ENCODE measurements around the gene CTNNA1.

CTNNA1 gene

GRCh38 chr5:138938526-138938925, 185.3 kb downstream of the CTNNA1 start:
- Mint-ChIP-seq H3K9me3 (peaks cover 2% of the 10 kb centered on the region), H3K27me3 (no peaks in the 10 kb centered on the region), H3K4me3 (no peak overlapping the region), H3K27ac (no peak overlapping the region), H3K4me1 (peaks cover 4% of the 10 kb centered on the region), H3K36me3 (peaks cover 26% of the 10 kb centered on the region)
- ATAC-seq (ENCODE audit: low read depth) = no peak
- no peak for DNase-seq (ENCODE audit: low spot score in 2 of 2)

DNA sequence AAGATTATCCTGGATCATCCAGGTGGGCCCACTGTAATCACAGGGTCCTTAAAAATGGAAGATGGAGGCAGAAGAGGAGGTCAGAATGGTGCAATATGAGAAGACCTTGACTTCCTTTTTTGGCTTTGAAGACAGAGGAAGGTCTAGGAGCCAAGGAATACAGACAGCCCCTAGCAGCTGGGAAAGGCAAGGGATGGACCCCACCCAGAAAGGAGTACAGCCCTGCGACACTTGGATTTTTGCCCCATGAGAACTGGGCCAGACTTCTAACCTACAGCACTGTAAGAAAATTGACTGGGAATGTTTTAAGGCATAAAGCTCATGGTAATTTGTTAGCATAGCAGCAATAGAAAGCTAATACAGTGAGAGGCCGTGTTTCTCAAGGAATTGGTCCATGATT, 188.8 kb downstream of the CTNNA1 start:
- Mint-ChIP-seq H3K36me3 (peaks cover 14% of the 10 kb centered on the region), H3K27ac (no peak overlapping the region), H3K4me1 (peaks cover 4% of the 10 kb centered on the region), H3K4me3 (no peak overlapping the region), H3K9me3 (peaks cover 2% of the 10 kb centered on the region), H3K27me3 (no peaks in the 10 kb centered on the region)
- DNase-seq (ENCODE audit: low spot score in 2 of 2) (no peak), ATAC-seq (ENCODE audit: low read depth) (no peak)

DNA sequence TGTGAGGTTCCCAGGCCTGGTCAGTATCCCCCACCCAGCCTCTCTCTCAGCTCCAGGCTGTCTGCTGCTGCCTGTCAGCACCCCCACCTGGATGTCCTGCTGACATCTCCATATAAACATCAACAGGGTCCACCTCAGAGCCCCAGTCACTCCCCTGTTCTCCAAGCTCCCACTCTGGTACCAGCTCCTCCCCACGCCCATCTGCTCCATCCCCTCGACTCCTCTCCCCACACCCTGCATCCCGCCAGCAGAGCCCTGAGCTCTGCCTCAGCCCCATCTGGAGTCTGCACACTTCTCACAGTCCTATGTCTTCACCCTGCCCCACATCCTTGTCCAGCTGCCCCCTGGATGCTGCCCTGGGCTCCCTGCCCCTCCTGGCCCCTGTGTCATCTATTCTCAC, 189.6 kb downstream of the CTNNA1 start:
- DNase-seq (ENCODE audit: low spot score in 2 of 2) = no peak
- Mint-ChIP-seq H3K27ac (no peak overlapping the region), H3K9me3 (peaks cover 2% of the 10 kb centered on the region), H3K4me3 (no peak overlapping the region), H3K27me3 (no peaks in the 10 kb centered on the region), H3K36me3 (peaks cover 17% of the 10 kb centered on the region), H3K4me1 (peaks cover 4% of the 10 kb centered on the region)
- no peak for ATAC-seq (ENCODE audit: low read depth)

DNA sequence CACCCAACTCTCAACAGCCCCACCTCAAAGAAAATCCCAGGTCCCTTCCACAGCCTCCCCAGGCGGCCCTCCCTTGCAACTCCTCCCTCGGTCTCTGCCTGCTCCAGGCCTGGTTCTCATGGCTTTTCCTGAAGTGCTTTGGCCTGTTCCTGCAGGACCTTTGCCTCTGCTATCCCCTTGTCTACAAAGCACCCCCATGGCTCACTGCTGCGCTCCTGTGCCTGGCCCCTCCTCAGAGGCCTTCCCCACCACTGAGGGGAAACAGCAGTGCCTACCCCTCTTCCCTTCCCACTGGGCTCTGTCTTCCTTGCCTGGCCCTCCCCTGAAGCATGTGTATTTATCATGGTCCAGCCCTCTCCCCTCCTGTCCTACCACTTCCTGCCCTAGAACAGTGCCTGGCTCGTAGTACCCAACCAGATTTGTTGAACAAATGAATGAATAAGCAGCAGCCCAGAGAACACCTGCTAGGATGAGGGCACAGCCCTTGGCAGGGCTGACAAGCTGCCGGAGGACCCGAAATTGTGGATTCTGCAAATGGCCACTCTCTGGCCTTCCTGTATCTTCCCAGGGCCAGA, 190.5 kb downstream of the CTNNA1 start:
- ATAC-seq (ENCODE audit: low read depth) (no peak), DNase-seq (ENCODE audit: low spot score in 2 of 2) (no peak)
- Mint-ChIP-seq H3K27ac (peak overlapping the region; percentile 11), H3K4me3 (no peak overlapping the region), H3K36me3 (peaks cover 20% of the 10 kb centered on the region), H3K27me3 (no peaks in the 10 kb centered on the region), H3K4me1 (peaks cover 2% of the 10 kb centered on the region), H3K9me3 (peaks cover 2% of the 10 kb centered on the region)

- Mint-ChIP-seq H3K4me1 (peaks cover 2% of the 10 kb centered on the region), H3K27me3 (no peaks in the 10 kb centered on the region), H3K36me3 (peaks cover 18% of the 10 kb centered on the region), H3K27ac (no peak overlapping the region), H3K4me3 (no peak overlapping the region), H3K9me3 (peaks cover 2% of the 10 kb centered on the region)
- no peak for DNase-seq (ENCODE audit: low spot score in 2 of 2)
- no peak for ATAC-seq (ENCODE audit: low read depth)
Observed at GRCh38 chr5:138944527-138945322, 191.5 kb downstream of the CTNNA1 start.

DNA sequence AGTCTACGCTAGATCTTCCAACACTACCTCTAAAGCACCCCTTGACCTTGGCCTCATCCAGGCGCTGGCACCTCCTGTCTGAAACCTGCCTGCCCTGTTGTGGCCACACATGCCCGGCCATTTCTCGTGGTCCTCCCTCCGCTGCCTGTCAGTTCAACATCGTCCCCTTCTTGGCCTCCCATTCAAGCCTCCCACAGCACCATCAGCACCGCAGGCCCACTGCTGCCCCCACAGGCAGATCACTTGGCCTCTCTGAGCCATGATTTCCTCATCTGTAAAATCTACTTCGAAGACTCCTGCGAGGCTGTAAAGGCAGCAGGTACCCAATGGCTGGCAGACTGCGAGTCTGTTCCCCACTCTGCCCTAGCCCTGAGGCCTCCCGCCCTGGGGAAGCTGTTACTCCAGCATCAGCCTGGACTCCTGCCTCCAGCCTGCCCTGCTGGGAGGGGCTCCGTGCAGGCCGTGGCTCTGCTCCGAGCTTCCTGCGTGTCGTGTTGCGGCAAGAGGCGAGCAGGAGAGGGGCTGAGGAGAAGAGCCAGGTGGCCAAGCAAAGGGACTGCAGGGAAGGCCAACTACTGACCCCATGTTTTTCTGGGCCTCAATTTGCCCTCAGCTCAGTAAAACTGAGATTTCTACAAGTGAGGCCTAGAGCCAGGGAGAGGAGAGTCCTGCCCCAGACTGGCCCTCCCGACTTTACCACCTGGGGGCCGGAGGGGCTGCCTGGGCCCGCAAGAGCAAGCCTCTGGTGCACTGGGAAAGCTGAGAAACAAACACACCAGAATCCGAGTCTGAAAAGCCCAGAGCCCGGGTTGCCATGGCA, 192.4 kb downstream of the CTNNA1 start:
- no peak overlapping the region for H3K4me3 Mint-ChIP-seq
- ATAC-seq (ENCODE audit: low read depth) (no peak), DNase-seq (ENCODE audit: low spot score in 2 of 2) (no peak)
- H3K36me3 Mint-ChIP-seq = peaks cover 18% of the 10 kb centered on the region
- peaks cover 2% of the 10 kb centered on the region for H3K9me3 Mint-ChIP-seq
- H3K27ac Mint-ChIP-seq = peak overlapping the region; percentile 54
- no peaks in the 10 kb centered on the region for H3K27me3 Mint-ChIP-seq
- peaks cover 2% of the 10 kb centered on the region for H3K4me1 Mint-ChIP-seq

- Mint-ChIP-seq H3K4me1 (peaks cover 2% of the 10 kb centered on the region), H3K36me3 (peaks cover 18% of the 10 kb centered on the region), H3K27me3 (no peaks in the 10 kb centered on the region), H3K27ac (no peak overlapping the region), H3K9me3 (no peaks in the 10 kb centered on the region), H3K4me3 (no peak overlapping the region)
- DNase-seq (ENCODE audit: low spot score in 2 of 2) = no peak
- no peak for ATAC-seq (ENCODE audit: low read depth)
Observed at GRCh38 chr5:138946241-138946623, 193.0 kb downstream of the CTNNA1 start.

- no peak for ATAC-seq (ENCODE audit: low read depth)
- H3K27me3 Mint-ChIP-seq = no peaks in the 10 kb centered on the region
- no peak for DNase-seq (ENCODE audit: low spot score in 2 of 2)
- H3K36me3 Mint-ChIP-seq = peaks cover 18% of the 10 kb centered on the region
- H3K27ac Mint-ChIP-seq = no peak overlapping the region
- no peaks in the 10 kb centered on the region for H3K9me3 Mint-ChIP-seq
- peaks cover 2% of the 10 kb centered on the region for H3K4me1 Mint-ChIP-seq
- no peak overlapping the region for H3K4me3 Mint-ChIP-seq
Observed at GRCh38 chr5:138946831-138947560, 193.8 kb downstream of the CTNNA1 start.

DNA sequence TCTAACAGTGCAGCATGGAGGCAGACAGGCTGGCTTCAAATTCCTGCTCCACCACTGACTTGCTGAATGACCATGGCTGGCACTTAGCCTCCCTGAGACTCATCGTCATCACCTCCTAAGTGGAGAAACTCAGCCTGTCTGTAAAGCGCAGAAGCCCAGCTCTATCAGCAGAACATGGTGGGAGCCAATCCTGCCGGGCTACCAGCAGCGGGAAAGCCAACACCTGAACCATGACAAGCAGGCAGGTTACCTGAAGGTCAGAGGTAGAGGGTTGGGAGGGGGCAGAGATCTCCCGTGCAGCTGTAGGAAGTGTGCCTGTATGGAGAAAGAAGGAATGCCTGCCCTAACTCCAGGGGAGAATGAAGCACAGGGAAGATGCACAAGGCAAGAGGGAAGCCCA, 194.6 kb downstream of the CTNNA1 start:
- Mint-ChIP-seq H3K27me3 (no peaks in the 10 kb centered on the region), H3K27ac (no peak overlapping the region), H3K9me3 (no peaks in the 10 kb centered on the region), H3K4me3 (no peak overlapping the region), H3K36me3 (peaks cover 18% of the 10 kb centered on the region), H3K4me1 (peaks cover 2% of the 10 kb centered on the region)
- no peak for DNase-seq (ENCODE audit: low spot score in 2 of 2)
- no peak for ATAC-seq (ENCODE audit: low read depth)

GRCh38 chr5:138948471-138949222, 195.4 kb downstream of the CTNNA1 start:
- DNase-seq (ENCODE audit: low spot score in 2 of 2) (no peak), ATAC-seq (ENCODE audit: low read depth) (no peak)
- Mint-ChIP-seq H3K4me1 (peaks cover 7% of the 10 kb centered on the region), H3K27ac (no peak overlapping the region), H3K9me3 (no peaks in the 10 kb centered on the region), H3K36me3 (peaks cover 16% of the 10 kb centered on the region), H3K27me3 (no peaks in the 10 kb centered on the region), H3K4me3 (no peak overlapping the region)

- Mint-ChIP-seq H3K27ac (no peak overlapping the region), H3K36me3 (peaks cover 16% of the 10 kb centered on the region), H3K4me3 (no peak overlapping the region), H3K27me3 (no peaks in the 10 kb centered on the region), H3K9me3 (no peaks in the 10 kb centered on the region), H3K4me1 (peaks cover 7% of the 10 kb centered on the region)
- no peak for ATAC-seq (ENCODE audit: low read depth)
- no peak for DNase-seq (ENCODE audit: low spot score in 2 of 2)
Observed at GRCh38 chr5:138949223-138949574, 196.0 kb downstream of the CTNNA1 start.

DNA sequence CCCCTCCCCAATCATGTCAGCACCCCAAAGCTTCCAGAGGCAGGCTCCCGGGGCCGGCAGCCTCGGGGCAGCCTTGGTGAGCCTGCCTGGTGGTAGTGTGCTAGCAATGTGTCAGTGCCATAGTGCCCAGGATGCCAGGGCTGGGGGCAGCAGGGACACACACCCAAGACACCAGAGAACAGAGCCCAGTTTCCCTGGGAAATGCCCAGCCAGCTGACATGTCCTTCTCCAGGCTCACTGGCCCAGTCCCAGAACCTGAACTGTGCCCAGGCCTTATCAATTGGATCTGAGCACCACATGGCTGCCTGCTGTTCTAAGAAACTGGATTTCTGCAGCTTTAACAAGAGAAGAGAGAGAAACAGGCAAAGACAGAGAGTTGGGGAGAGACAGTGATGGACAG, 196.8 kb downstream of the CTNNA1 start:
- no peak for ATAC-seq (ENCODE audit: low read depth)
- DNase-seq (ENCODE audit: low spot score in 2 of 2) = no peak
- H3K27me3 Mint-ChIP-seq = no peaks in the 10 kb centered on the region
- peaks cover 7% of the 10 kb centered on the region for H3K4me1 Mint-ChIP-seq
- no peaks in the 10 kb centered on the region for H3K9me3 Mint-ChIP-seq
- peaks cover 16% of the 10 kb centered on the region for H3K36me3 Mint-ChIP-seq
- no peak overlapping the region for H3K4me3 Mint-ChIP-seq
- no peak overlapping the region for H3K27ac Mint-ChIP-seq

DNA sequence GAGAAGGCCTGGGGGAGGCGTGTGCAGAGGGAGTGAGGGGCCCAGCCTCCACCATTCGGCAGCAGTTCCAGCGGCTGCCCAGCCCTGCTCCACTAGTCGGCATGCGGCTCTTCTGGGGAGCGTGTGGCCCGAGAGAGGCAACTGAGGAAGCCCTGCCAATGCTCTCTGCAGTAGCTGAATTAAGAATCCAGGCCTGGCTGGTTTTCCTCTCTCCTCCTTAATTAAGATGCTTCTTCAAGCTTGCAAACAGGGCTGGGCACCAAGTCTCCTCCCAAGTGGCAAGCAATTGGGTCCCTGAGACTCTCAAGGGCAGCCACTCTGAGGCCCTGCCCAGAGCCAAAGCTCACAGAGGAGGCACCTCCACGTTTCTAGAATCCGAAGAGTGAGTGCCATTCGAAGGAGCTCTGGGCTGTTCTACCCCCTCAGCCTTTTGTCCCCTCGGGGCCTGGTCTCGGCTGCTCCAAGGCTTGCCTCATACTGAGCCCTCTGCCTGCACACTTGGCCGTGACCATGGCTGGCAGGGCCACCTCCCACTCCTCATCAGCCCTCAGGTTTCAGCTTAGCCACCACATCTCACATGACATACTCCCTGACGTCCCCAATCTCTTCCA, 197.3 kb downstream of the CTNNA1 start:
- H3K4me1 Mint-ChIP-seq = peaks cover 5% of the 10 kb centered on the region

More for the DNA sequence above, 197.3 kb downstream of the CTNNA1 start:
- no peak overlapping the region for H3K27ac Mint-ChIP-seq
- no peak overlapping the region for H3K4me3 Mint-ChIP-seq
- peaks cover 12% of the 10 kb centered on the region for H3K36me3 Mint-ChIP-seq
- ATAC-seq (ENCODE audit: low read depth) (no peak), DNase-seq (ENCODE audit: low spot score in 2 of 2) (no peak)
- no peaks in the 10 kb centered on the region for H3K9me3 Mint-ChIP-seq
- no peaks in the 10 kb centered on the region for H3K27me3 Mint-ChIP-seq
